Measurements from ENCODE around the gene CTDSP2.

The CTDSP2 gene

DNA sequence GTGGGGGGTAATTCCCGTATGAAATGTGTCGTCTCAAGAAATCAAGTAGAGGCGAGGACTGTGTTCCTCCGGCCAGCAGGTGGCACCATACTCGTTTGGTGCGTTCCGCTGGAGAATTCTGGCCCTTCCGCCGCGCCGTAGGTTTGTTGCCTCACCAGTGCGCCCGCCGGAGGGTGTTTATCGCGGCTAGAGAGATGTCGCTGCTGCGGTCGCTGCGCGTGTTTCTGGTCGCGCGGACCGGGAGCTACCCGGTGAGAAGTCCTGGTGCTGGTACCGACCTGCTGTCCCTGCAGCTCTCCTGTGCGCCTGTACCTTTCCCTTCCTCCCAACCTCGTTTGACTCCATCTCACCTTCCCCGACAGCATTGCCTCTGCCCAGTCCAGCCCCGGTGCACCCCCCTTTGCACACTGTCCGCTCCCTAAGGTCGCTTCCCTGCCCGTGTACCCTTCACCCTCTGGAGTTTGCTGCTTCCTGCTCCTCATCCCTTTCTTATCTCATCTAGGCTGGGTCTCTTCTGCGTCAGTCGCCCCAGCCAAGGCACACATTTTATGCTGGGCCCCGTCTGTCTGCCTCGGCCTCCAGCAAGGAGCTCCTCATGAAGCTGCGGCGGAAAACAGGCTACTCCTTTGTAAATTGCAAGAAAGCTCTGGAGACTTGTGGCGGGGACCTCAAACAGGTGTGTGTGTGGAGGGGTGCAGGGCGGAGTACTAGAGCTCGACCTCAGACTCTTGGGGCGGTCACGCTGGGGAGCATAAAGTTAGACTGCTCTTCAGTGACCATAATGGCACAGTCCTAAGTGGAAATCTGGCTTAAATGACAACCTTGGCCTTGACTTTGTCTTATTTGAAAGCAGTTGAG lies 63.7 kb downstream of the CTDSP2 start, which contains the start of gene TSFM:
Gene TSFM, plus strand, starts transcription at position 180 of the 858 bp plus-strand sequence. Its CDS starts 15 bp downstream, at position 195.
- Histone ChIP-seq H3K36me3 (peaks cover 24% of the 10 kb centered on the region), H3K27ac (peak within 1 kb of the TSS; percentile 71), H3K27me3 (no peaks in the 10 kb centered on the region), H3K9me3 (no peaks in the 10 kb centered on the region), H3K4me3 (ENCODE audit: low read depth in 1 of 2, low read length in 1 of 2) (peak within 1 kb of the TSS; percentile 70 to 83), H3K4me1 (ENCODE audit: control insufficient read depth in 1 of 2, insufficient read depth in 1 of 2, low read depth in 1 of 2, low read length in 1 of 2) (peaks cover 26 to 30% of the 10 kb centered on the region in 2 experiments)
- TF ChIP-seq, protein P1, sequence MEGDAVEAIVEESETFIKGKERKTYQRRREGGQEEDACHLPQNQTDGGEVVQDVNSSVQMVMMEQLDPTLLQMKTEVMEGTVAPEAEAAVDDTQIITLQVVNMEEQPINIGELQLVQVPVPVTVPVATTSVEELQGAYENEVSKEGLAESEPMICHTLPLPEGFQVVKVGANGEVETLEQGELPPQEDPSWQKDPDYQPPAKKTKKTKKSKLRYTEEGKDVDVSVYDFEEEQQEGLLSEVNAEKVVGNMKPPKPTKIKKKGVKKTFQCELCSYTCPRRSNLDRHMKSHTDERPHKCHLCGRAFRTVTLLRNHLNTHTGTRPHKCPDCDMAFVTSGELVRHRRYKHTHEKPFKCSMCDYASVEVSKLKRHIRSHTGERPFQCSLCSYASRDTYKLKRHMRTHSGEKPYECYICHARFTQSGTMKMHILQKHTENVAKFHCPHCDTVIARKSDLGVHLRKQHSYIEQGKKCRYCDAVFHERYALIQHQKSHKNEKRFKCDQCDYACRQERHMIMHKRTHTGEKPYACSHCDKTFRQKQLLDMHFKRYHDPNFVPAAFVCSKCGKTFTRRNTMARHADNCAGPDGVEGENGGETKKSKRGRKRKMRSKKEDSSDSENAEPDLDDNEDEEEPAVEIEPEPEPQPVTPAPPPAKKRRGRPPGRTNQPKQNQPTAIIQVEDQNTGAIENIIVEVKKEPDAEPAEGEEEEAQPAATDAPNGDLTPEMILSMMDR (IDR thresholded peaks at IDR 0.05), result peak; percentile 93

DNA sequence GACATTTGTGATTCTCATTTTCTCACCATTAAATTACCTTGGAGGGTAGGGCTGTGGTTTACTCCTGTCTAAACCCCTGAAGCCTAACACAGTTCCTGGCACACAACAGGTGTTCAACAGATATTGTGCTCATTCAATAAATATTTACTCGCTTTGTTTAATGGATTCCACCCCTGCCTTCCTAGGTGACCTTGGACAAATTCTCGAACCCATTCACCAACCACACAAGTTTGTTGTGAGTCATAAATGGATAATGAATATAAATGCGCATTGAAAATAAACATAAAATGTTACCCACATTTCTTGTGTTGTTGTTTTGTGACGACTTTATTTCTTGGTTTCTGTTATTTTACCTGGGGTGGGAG lies 64.3 kb downstream of the CTDSP2 start:
- Histone ChIP-seq H3K27ac (peak overlapping the region; percentile 71), H3K36me3 (peaks cover 19% of the 10 kb centered on the region), H3K27me3 (no peaks in the 10 kb centered on the region), H3K9me3 (no peaks in the 10 kb centered on the region), H3K4me3 (ENCODE audit: low read depth in 1 of 2, low read length in 1 of 2) (peak overlapping the region; percentile 70 to 83), H3K4me1 (ENCODE audit: control insufficient read depth in 1 of 2, insufficient read depth in 1 of 2, low read depth in 1 of 2, low read length in 1 of 2) (peaks cover 26 to 30% of the 10 kb centered on the region in 2 experiments)
- TF ChIP-seq, protein P1 (IDR thresholded peaks at IDR 0.05), result no peak

DNA sequence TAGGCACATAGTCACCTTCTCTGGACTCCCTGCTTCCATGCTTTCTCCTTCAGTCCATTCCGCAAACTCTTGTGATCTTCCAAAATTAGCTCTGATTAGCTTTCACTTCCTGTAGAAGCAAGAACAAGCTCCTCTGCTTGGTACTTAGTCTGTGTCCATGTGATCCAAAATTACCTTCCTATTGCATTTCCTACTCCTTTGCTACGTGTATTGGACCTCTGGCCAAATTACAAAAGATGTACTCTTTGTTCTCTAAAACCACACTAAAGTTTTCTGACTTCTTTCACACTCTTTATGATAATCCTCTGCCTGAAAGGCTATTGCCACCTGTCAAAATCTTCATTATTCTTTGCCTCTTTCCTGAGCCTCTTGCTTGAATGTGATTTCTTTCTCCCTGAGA lies 64.7 kb downstream of the CTDSP2 start:
- TF ChIP-seq, protein P1 (IDR thresholded peaks at IDR 0.05), result no peak
- Histone ChIP-seq H3K4me3 (ENCODE audit: low read depth in 1 of 2, low read length in 1 of 2) (no peak overlapping the region), H3K9me3 (no peaks in the 10 kb centered on the region), H3K27me3 (no peaks in the 10 kb centered on the region), H3K4me1 (ENCODE audit: control insufficient read depth in 1 of 2, insufficient read depth in 1 of 2, low read depth in 1 of 2, low read length in 1 of 2) (peaks cover 26 to 30% of the 10 kb centered on the region in 2 experiments), H3K27ac (peak overlapping the region; percentile 41), H3K36me3 (peaks cover 15% of the 10 kb centered on the region)

DNA sequence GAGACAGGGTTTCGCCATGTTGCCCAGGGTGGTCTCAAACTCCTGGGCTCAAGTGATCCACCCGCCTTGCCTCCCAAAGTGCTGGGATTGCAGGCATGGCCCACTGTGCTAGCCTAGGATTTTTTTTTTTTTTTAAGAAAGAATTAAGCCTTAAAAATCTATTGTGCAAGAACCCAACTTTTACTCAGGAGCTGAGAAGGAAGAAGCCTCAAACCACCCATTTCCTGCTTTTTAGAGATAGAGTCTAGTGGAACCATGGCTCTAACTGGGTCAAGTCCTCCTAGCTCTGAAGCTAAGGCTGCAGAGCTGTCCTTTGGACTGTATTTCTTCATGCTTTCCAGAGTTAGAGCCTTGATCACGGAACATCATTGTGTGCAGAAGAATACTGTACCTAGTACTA lies 65.3 kb downstream of the CTDSP2 start:
- Histone ChIP-seq H3K27me3 (no peaks in the 10 kb centered on the region), H3K27ac (peak overlapping the region; percentile 41), H3K4me3 (ENCODE audit: low read depth in 1 of 2, low read length in 1 of 2) (no peak overlapping the region)

DNA sequence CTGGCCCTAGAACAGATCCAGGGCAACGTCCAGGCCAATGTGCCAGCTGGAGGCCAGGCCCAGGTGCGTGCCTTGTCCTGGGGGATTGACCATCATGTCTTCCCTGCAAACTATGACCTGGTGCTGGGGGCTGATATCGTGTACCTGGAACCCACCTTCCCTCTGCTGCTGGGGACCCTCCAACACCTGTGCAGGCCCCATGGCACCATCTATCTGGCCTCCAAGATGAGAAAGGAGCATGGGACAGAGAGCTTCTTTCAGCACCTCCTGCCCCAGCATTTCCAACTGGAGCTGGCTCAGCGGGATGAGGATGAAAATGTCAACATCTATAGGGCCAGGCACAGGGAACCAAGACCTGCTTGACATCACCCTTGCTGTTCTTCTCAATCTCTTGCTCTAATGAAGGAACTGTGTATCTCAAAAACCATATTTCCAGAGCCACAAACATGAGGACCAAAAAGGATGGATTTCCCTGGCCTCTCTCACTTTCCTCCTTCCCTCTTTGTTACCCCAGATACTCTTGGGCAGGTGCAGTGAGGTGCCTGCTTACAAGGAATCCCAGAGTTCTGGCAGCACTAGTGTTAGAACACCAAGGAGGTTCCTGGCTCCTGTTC lies 66.1 kb downstream of the CTDSP2 start:
- peak overlapping the region; percentile 41 for H3K27ac ChIP-seq
- H3K4me1 ChIP-seq (ENCODE audit: control insufficient read depth in 1 of 2, insufficient read depth in 1 of 2, low read depth in 1 of 2, low read length in 1 of 2), result peaks cover 26 to 30% of the 10 kb centered on the region in 2 experiments
- H3K36me3 ChIP-seq, result peaks cover under 1% of the 10 kb centered on the region
- H3K4me3 ChIP-seq (ENCODE audit: low read depth in 1 of 2, low read length in 1 of 2), result no peak overlapping the region
- TF ChIP-seq, protein P1 (IDR thresholded peaks at IDR 0.05), result no peak
- H3K9me3 ChIP-seq, result no peaks in the 10 kb centered on the region
- no peaks in the 10 kb centered on the region for H3K27me3 ChIP-seq

More for the DNA sequence above, 65.3 kb downstream of the CTDSP2 start:
- Histone ChIP-seq H3K4me1 (ENCODE audit: control insufficient read depth in 1 of 2, insufficient read depth in 1 of 2, low read depth in 1 of 2, low read length in 1 of 2) (peaks cover 26 to 30% of the 10 kb centered on the region in 2 experiments), H3K36me3 (peaks cover 9% of the 10 kb centered on the region), H3K9me3 (no peaks in the 10 kb centered on the region)
- TF ChIP-seq, protein P1 (IDR thresholded peaks at IDR 0.05), result no peak

Measured in neutrophil (primary cell).